Stimulated activated CD4-positive, alpha-beta T cell treated with anti-CD3 and anti-CD28 coated beads, TNF-alpha, amount 100 ng/mL, for 4 hours (primary cell): Measurements from ENCODE around the gene HMGCL.
A peak's percentile ranks its signal among the peaks of the same experiment; 100 is the strongest.

Source experiments
- DNase-seq, 3 experiments: peaks; one replicate each; pipeline ENCODE4 v3.0.0-alpha.2; 2020; ENCODE audit warnings: low read depth in 3 of 3

Gene HMGCL

GRCh38 chr1:23776217-23776616, 49.0 kb downstream of the HMGCL start:
- no peak for DNase-seq

- DNase-seq = no peak
Observed at GRCh38 chr1:23774174-23774880, 50.9 kb downstream of the HMGCL start.

GRCh38 chr1:23772854-23773242, 52.4 kb downstream of the HMGCL start:
- DNase-seq = no peak

GRCh38 chr1:23772049-23772853, 53.0 kb downstream of the HMGCL start:
- DNase-seq = peak; percentile 75 to 78 (median 76)

- DNase-seq = no peak
Observed at GRCh38 chr1:23768733-23769132, 56.5 kb downstream of the HMGCL start.

GRCh38 chr1:23763041-23763577, 62.1 kb downstream of the HMGCL start:
- no peak for DNase-seq

- DNase-seq = no peak
Observed at GRCh38 chr1:23759277-23759676, 66.0 kb downstream of the HMGCL start.

GRCh38 chr1:23757812-23758211, 67.4 kb downstream of the HMGCL start:
- DNase-seq = no peak

GRCh38 chr1:23756676-23757075, 68.6 kb downstream of the HMGCL start:
- no peak for DNase-seq

GRCh38 chr1:23752909-23753308, 72.3 kb downstream of the HMGCL start:
- no peak for DNase-seq
